ENCODE measurements around the gene AMTN.

Gene AMTN

GRCh38 chr4:70559211-70559830 is 41.0 kb downstream of the AMTN start:
- H3K9me3 ChIP-seq (ENCODE audit: control insufficient read depth, insufficient read depth, low read depth, low read length) = no peaks in the 10 kb centered on the region
- no peaks in the 10 kb centered on the region for H3K4me1 ChIP-seq (ENCODE audit: control insufficient read depth, insufficient read depth, low read length)
- H3K27ac ChIP-seq (ENCODE audit: extremely low read depth, low read depth, low read length) = no peak overlapping the region
- no peaks in the 10 kb centered on the region for H3K36me3 ChIP-seq (ENCODE audit: control insufficient read depth in 2 of 2, insufficient read depth in 1 of 2, low read length in 2 of 2)
- CTCF ChIA-PET = interaction anchor here (0.6 to 1.7 kb wide), 18 partner anchors 9 to 794 kb away, joined by 3 to 6 read pairs (median 4); no protein-coding TSS in a partner anchor
- H3K4me3 ChIP-seq (ENCODE audit: low read depth, low read length) = no peak overlapping the region
- TF ChIP-seq ZNF654 (tag by site-specific recombination; IDR thresholded peaks at IDR 0.05; ENCODE audit: low read depth) (peak; percentile 80), ZNF426 (tag by site-specific recombination; IDR thresholded peaks at IDR 0.05) (no peak), HOXC10 (CRISPR knock-in tag; IDR thresholded peaks at IDR 0.05) (no peak), ZNF777 (tag by site-specific recombination; IDR thresholded peaks at IDR 0.05; ENCODE audit: borderline replicate concordance) (no peak), ZNF10 (tag by site-specific recombination; IDR thresholded peaks at IDR 0.05) (no peak), ZNF335 (tag by site-specific recombination; conservative IDR thresholded peaks at IDR 0.05) (no peak)
- TF ChIP-seq, protein P1, sequence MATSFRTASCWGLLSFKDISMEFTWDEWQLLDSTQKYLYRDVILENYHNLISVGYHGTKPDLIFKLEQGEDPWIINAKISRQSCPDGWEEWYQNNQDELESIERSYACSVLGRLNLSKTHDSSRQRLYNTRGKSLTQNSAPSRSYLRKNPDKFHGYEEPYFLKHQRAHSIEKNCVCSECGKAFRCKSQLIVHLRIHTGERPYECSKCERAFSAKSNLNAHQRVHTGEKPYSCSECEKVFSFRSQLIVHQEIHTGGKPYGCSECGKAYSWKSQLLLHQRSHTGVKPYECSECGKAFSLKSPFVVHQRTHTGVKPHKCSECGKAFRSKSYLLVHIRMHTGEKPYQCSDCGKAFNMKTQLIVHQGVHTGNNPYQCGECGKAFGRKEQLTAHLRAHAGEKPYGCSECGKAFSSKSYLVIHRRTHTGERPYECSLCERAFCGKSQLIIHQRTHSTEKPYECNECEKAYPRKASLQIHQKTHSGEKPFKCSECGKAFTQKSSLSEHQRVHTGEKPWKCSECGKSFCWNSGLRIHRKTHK (tag by site-specific recombination; IDR thresholded peaks at IDR 0.05) = no peak
- TF ChIP-seq, protein P2, sequence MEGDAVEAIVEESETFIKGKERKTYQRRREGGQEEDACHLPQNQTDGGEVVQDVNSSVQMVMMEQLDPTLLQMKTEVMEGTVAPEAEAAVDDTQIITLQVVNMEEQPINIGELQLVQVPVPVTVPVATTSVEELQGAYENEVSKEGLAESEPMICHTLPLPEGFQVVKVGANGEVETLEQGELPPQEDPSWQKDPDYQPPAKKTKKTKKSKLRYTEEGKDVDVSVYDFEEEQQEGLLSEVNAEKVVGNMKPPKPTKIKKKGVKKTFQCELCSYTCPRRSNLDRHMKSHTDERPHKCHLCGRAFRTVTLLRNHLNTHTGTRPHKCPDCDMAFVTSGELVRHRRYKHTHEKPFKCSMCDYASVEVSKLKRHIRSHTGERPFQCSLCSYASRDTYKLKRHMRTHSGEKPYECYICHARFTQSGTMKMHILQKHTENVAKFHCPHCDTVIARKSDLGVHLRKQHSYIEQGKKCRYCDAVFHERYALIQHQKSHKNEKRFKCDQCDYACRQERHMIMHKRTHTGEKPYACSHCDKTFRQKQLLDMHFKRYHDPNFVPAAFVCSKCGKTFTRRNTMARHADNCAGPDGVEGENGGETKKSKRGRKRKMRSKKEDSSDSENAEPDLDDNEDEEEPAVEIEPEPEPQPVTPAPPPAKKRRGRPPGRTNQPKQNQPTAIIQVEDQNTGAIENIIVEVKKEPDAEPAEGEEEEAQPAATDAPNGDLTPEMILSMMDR (tag by site-specific recombination; IDR thresholded peaks at IDR 0.05) = peak; percentile 23; the same call in 1 of the 2 replicates
- POLR2A ChIA-PET = no interaction called here

DNA sequence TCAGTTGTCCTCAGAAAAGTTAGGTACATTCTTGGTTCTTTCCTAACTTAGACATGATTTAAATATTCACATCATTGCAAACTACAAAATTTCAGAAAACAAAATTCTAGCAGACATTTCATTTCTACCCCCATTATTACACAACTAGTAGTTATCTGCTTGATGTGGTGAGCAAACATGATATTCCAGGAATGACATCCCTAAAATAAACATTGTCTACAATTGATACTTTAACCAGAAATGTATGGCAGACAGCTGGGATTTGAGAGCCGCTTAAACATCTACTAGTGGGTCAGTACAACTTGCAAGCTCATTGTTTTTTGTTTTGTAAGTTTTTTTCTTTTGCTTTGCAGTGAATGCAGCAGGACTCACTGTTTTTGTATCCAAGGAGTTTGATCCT is 41.6 kb downstream of the AMTN start:
- H3K4me1 ChIP-seq (ENCODE audit: control insufficient read depth, insufficient read depth, low read length) = no peaks in the 10 kb centered on the region
- TF ChIP-seq, protein P3, sequence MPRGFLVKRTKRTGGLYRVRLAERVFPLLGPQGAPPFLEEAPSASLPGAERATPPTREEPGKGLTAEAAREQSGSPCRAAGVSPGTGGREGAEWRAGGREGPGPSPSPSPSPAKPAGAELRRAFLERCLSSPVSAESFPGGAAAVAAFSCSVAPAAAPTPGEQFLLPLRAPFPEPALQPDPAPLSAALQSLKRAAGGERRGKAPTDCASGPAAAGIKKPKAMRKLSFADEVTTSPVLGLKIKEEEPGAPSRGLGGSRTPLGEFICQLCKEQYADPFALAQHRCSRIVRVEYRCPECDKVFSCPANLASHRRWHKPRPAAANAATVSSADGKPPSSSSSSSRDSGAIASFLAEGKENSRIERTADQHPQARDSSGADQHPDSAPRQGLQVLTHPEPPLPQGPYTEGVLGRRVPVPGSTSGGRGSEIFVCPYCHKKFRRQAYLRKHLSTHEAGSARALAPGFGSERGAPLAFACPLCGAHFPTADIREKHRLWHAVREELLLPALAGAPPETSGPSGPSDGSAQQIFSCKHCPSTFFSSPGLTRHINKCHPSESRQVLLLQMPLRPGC (tag by site-specific recombination; IDR thresholded peaks at IDR 0.05) = no peak
- TF ChIP-seq, protein P4, sequence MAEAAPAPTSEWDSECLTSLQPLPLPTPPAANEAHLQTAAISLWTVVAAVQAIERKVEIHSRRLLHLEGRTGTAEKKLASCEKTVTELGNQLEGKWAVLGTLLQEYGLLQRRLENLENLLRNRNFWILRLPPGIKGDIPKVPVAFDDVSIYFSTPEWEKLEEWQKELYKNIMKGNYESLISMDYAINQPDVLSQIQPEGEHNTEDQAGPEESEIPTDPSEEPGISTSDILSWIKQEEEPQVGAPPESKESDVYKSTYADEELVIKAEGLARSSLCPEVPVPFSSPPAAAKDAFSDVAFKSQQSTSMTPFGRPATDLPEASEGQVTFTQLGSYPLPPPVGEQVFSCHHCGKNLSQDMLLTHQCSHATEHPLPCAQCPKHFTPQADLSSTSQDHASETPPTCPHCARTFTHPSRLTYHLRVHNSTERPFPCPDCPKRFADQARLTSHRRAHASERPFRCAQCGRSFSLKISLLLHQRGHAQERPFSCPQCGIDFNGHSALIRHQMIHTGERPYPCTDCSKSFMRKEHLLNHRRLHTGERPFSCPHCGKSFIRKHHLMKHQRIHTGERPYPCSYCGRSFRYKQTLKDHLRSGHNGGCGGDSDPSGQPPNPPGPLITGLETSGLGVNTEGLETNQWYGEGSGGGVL (tag by site-specific recombination; IDR thresholded peaks at IDR 0.05) = no peak
- peak; percentile 35 for TF ChIP-seq SETDB1 (IDR thresholded peaks at IDR 0.05; ENCODE audit: insufficient read length, low read length)
- POLR2A ChIA-PET = no interaction called here
- no peak overlapping the region for H3K27ac ChIP-seq (ENCODE audit: extremely low read depth, low read depth, low read length)
- no peak overlapping the region for H3K4me3 ChIP-seq (ENCODE audit: low read depth, low read length)
- H3K9me3 ChIP-seq (ENCODE audit: control insufficient read depth, insufficient read depth, low read depth, low read length) = no peaks in the 10 kb centered on the region
- no peaks in the 10 kb centered on the region for H3K36me3 ChIP-seq (ENCODE audit: control insufficient read depth in 2 of 2, insufficient read depth in 1 of 2, low read length in 2 of 2)
- CTCF ChIA-PET = interaction anchor here (0.6 to 1.3 kb wide), 8 partner anchors 55 to 775 kb away, joined by 3 to 6 read pairs (median 4); no protein-coding TSS in a partner anchor

DNA sequence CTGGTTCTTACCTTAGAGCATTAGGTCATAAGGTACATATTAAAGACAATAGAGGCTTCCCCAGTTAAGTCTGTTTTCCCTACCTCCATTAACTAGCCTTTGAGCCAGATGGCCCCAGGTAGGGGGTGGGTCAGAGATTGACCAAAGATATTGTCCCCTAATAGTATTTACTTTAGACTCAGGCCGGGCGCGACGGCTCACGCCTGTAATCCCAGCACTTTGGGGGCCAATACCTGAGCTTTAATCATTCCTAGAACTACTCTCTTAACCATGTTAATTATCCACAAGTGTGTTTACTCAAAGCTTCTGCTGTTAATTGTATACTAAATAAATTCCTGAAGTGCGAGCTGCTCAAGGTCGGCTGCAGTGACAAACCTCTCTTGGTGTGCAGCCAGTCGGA is 45.7 kb downstream of the AMTN start:
- ChIA-PET CTCF (interaction anchor here (0.7 kb wide), 1 partner anchor 956 kb away, joined by 3 read pairs; no protein-coding TSS in a partner anchor), POLR2A (no interaction called here)
- Histone ChIP-seq H3K9me3 (ENCODE audit: control insufficient read depth, insufficient read depth, low read depth, low read length) (no peaks in the 10 kb centered on the region), H3K27ac (ENCODE audit: extremely low read depth, low read depth, low read length) (no peak overlapping the region), H3K4me1 (ENCODE audit: control insufficient read depth, insufficient read depth, low read length) (no peaks in the 10 kb centered on the region), H3K4me3 (ENCODE audit: low read depth, low read length) (no peak overlapping the region), H3K36me3 (ENCODE audit: control insufficient read depth in 2 of 2, insufficient read depth in 1 of 2, low read length in 2 of 2) (no peaks in the 10 kb centered on the region)
- TF ChIP-seq, protein P5, sequence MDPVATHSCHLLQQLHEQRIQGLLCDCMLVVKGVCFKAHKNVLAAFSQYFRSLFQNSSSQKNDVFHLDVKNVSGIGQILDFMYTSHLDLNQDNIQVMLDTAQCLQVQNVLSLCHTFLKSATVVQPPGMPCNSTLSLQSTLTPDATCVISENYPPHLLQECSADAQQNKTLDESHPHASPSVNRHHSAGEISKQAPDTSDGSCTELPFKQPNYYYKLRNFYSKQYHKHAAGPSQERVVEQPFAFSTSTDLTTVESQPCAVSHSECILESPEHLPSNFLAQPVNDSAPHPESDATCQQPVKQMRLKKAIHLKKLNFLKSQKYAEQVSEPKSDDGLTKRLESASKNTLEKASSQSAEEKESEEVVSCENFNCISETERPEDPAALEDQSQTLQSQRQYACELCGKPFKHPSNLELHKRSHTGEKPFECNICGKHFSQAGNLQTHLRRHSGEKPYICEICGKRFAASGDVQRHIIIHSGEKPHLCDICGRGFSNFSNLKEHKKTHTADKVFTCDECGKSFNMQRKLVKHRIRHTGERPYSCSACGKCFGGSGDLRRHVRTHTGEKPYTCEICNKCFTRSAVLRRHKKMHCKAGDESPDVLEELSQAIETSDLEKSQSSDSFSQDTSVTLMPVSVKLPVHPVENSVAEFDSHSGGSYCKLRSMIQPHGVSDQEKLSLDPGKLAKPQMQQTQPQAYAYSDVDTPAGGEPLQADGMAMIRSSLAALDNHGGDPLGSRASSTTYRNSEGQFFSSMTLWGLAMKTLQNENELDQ (tag by site-specific recombination; IDR thresholded peaks at IDR 0.05; ENCODE audit: low read depth) = no peak
- TF ChIP-seq KLF9 (tag by site-specific recombination; IDR thresholded peaks at IDR 0.05; ENCODE audit: low read depth) = no peak
- TF ChIP-seq ZNF2 (tag by site-specific recombination; IDR thresholded peaks at IDR 0.05) = no peak
- no peak for TF ChIP-seq ZNF785 (tag by site-specific recombination; IDR thresholded peaks at IDR 0.05)
- TF ChIP-seq ZEB2 (tag by site-specific recombination; IDR thresholded peaks at IDR 0.05) = no peak
- no peak for TF ChIP-seq ZNF404 (tag by site-specific recombination; IDR thresholded peaks at IDR 0.05)
- no peak for TF ChIP-seq SCRT1 (tag by site-specific recombination; IDR thresholded peaks at IDR 0.05; ENCODE audit: borderline replicate concordance)
- no peak for TF ChIP-seq GFI1B (tag by site-specific recombination; IDR thresholded peaks at IDR 0.05)
- no peak for TF ChIP-seq ZNF350 (tag by site-specific recombination; IDR thresholded peaks at IDR 0.05)
- no peak for TF ChIP-seq ZNF114 (tag by site-specific recombination; IDR thresholded peaks at IDR 0.05)
- TF ChIP-seq KLF1 (tag by site-specific recombination; IDR thresholded peaks at IDR 0.05) = no peak
- no peak for TF ChIP-seq ZBTB20 (tag by site-specific recombination; IDR thresholded peaks at IDR 0.05)
